HepG2 (cell line): Measurements from ENCODE around the gene GDAP2. TPM values are rescaled to one million over a fixed set of nuclear protein-coding genes. Genes with fewer than 3 reads are reported as not detected.

Experiments used
- ATAC-seq: fragments of 200-7000 bp; cut with Tn5 transposase; 3 replicates; pipeline ENCODE4 v1.9.1; 2020; ENCODE audit warnings: mild to moderate bottlenecking, moderate library complexity
- BruUV-seq: library from RNA; stranded (reverse); fragments of 400-500 nt; replicated peaks from 2 replicates; lab custom pipeline; 2021; lab: Mats Ljungman, UMichigan
- CTCF ChIA-PET: fragments of 300-600 bp; formaldehyde crosslinking; extraction: SDS; loops from one replicate; lab custom pipeline; 2021; ENCODE audit warnings: low total read pairs, inconsistent platforms, low intra/inter-chr PET ratio; lab: Yijun Ruan, JAX
- POLR2A ChIA-PET: fragments of 350-600 bp; sonication (Branson Sonifier 250); formaldehyde crosslinking; loops from one replicate; lab custom pipeline; 2020; ENCODE audit warnings: antibody characterized with exemption, inconsistent platforms; lab: Yijun Ruan, JAX
- DNase-seq: peaks from one replicate; pipeline ENCODE4 v3.0.0-alpha.2; 2015; ENCODE audit warnings: low spot score
- FAIRE-seq: peaks from 3 replicates; lab custom pipeline; 2011; peaks lifted over from hg19 to GRCh38; lab: Jason Lieb, UNC
- H2AFZ ChIP-seq: one replicate; pipeline ENCODE4 v1.6.1; 2011; ENCODE audit warnings: low read length, inconsistent platforms
- H3K27ac ChIP-seq: fragments of 300-600 bp; 3 replicates; pipeline ENCODE4 v1.8.0; 2011; ENCODE audit warnings: mixed run types, mild to moderate bottlenecking, mixed read lengths, low read length, inconsistent platforms; ENCODE audit not compliant: insufficient read depth; ENCODE audit errors: extremely low read length
- H3K27me3 ChIP-seq, 2 experiments: fragments of 200-600 bp in 1 of 2; 2 replicates in 1 of 2; 3 replicates in 1 of 2; pipeline versions ENCODE4 v1.6.0 to v1.8.0; 2011; ENCODE audit warnings: low read length in 2 of 2, mild to moderate bottlenecking in 2 of 2, moderate library complexity in 2 of 2, inconsistent platforms in 1 of 2; ENCODE audit not compliant: insufficient read depth in 2 of 2, control insufficient read depth in 1 of 2
- H3K36me3 ChIP-seq, 2 experiments: fragments of 200-600 bp in 1 of 2; replicated peaks in 1 of 2; 2 replicates in 1 of 2; 3 replicates in 1 of 2; pipeline versions ENCODE4 v1.5.1 to v1.8.0; 2011; ENCODE audit warnings: low read length in 2 of 2, inconsistent platforms in 1 of 2; ENCODE audit not compliant: insufficient read depth in 2 of 2, control insufficient read depth in 1 of 2
- H3K4me1 ChIP-seq: 2 replicates; pipeline ENCODE4 v1.5.1; 2012; ENCODE audit warnings: low read length, inconsistent platforms; ENCODE audit not compliant: insufficient read depth
- H3K4me2 ChIP-seq: 2 replicates; pipeline ENCODE4 v1.6.0; 2011; ENCODE audit warnings: low read depth, low read length, inconsistent platforms
- H3K4me3 ChIP-seq, 3 experiments: fragments of 200-600 bp in 1 of 3; sonication (generic), shearing (Covaris generic) in 1 of 3; replicated peaks in 1 of 3; 2 replicates each; pipeline ENCODE4 v1.5.1; 2011 to 2016; ENCODE audit warnings: low read length in 3 of 3, inconsistent platforms in 2 of 3, low read depth in 2 of 3, mild to moderate bottlenecking in 2 of 3, control low read depth in 1 of 3, mixed read lengths in 1 of 3; ENCODE audit not compliant: insufficient read depth in 1 of 3
- H3K79me2 ChIP-seq: one replicate; pipeline ENCODE4 v1.6.1; 2011; ENCODE audit warnings: low read length, inconsistent platforms; ENCODE audit not compliant: insufficient read depth
- H3K9ac ChIP-seq: 2 replicates; pipeline ENCODE4 v1.6.0; 2011; ENCODE audit warnings: mild to moderate bottlenecking, low read depth, low read length, inconsistent platforms; ENCODE audit not compliant: insufficient read depth
- H3K9me3 ChIP-seq: 2 replicates; pipeline ENCODE4 v1.5.1; 2012; ENCODE audit warnings: mild to moderate bottlenecking, low read length
- H4K20me1 ChIP-seq: 2 replicates; pipeline ENCODE4 v1.6.0; 2011; ENCODE audit warnings: inconsistent platforms, mild to moderate bottlenecking, low read length, moderate library complexity; ENCODE audit not compliant: insufficient read depth
- CREBL2 ChIP-seq: sonication (generic); formaldehyde crosslinking; IDR thresholded peaks from 2 replicates; pipeline ENCODE4 v1.8.1; 2023; ENCODE audit warnings: missing genetic modification reagents, mild to moderate bottlenecking, borderline replicate concordance
- HNF4A ChIP-seq: sonication (generic); formaldehyde crosslinking; IDR thresholded peaks from 2 replicates; pipeline ENCODE4 v1.4.0; 2020; ENCODE audit warnings: missing genetic modification reagents
- HOXA5 ChIP-seq: sonication (generic); formaldehyde crosslinking; IDR thresholded peaks from 2 replicates; pipeline ENCODE4 v1.4.0; 2020; ENCODE audit warnings: missing genetic modification reagents
- POLR2G ChIP-seq: fragments of 200-400 bp; formaldehyde crosslinking; IDR thresholded peaks from 2 replicates; pipeline ENCODE4 v1.6.1; 2018; ENCODE audit warnings: mild to moderate bottlenecking, low read depth, low read length, moderate library complexity
- RAD51 ChIP-seq: fragments of 450-650 bp; IDR thresholded peaks from 2 replicates; pipeline ENCODE4 v1.6.1; 2016; ENCODE audit warnings: borderline replicate concordance
- SNAI1 ChIP-seq: sonication (generic); formaldehyde crosslinking; IDR thresholded peaks from 2 replicates; pipeline ENCODE4 v1.5.0; 2020; ENCODE audit warnings: mild to moderate bottlenecking, missing genetic modification reagents, borderline replicate concordance
- STAT5B ChIP-seq: sonication (generic); formaldehyde crosslinking; IDR thresholded peaks from 2 replicates; pipeline ENCODE4 v1.4.0; 2020; ENCODE audit warnings: missing genetic modification reagents
- TBP ChIP-seq: sonication (generic); formaldehyde crosslinking; IDR thresholded peaks from 2 replicates; pipeline ENCODE4 v1.5.0; 2020; ENCODE audit warnings: missing genetic modification reagents
- ZBTB38 ChIP-seq: sonication (generic); formaldehyde crosslinking; IDR thresholded peaks from 2 replicates; pipeline ENCODE4 v1.5.1; 2020; ENCODE audit warnings: mild to moderate bottlenecking, missing genetic modification reagents
- ZBTB4 ChIP-seq: sonication (generic); formaldehyde crosslinking; IDR thresholded peaks from 2 replicates; pipeline ENCODE4 v1.4.0; 2020; ENCODE audit warnings: missing genetic modification reagents, mild to moderate bottlenecking, borderline replicate concordance
- ZBTB8A ChIP-seq: sonication (generic); formaldehyde crosslinking; IDR thresholded peaks from 2 replicates; pipeline ENCODE4 v1.4.0; 2020; ENCODE audit warnings: mild to moderate bottlenecking, low read depth, missing genetic modification reagents, borderline replicate concordance
- ZFP37 ChIP-seq: sonication (generic); formaldehyde crosslinking; IDR thresholded peaks from 2 replicates; pipeline ENCODE4 v1.4.0; 2020; ENCODE audit warnings: missing genetic modification reagents, borderline replicate concordance
- ZNF18 ChIP-seq: sonication (generic); formaldehyde crosslinking; IDR thresholded peaks from 2 replicates; pipeline ENCODE4 v1.8.0; 2022; ENCODE audit warnings: mild to moderate bottlenecking, missing genetic modification reagents; ENCODE audit not compliant: insufficient replicate concordance
- ZNF251 ChIP-seq: sonication (generic); formaldehyde crosslinking; IDR thresholded peaks from 2 replicates; pipeline ENCODE4 v1.9.0; 2021; ENCODE audit warnings: mild to moderate bottlenecking, missing genetic modification reagents
- ZNF567 ChIP-seq: sonication (generic); formaldehyde crosslinking; IDR thresholded peaks from 2 replicates; pipeline ENCODE4 v1.8.1; 2023; ENCODE audit warnings: mild to moderate bottlenecking, missing genetic modification reagents, borderline replicate concordance
- ZNF891 ChIP-seq: sonication (generic); formaldehyde crosslinking; IDR thresholded peaks from 2 replicates; pipeline ENCODE4 v1.5.0; 2020; ENCODE audit warnings: mild to moderate bottlenecking, missing genetic modification reagents
- WGBS: methylation state at CpG from one replicate; pipeline ENCODE4 v1.1.6; 2017; ENCODE audit warnings: low lambda C conversion rate; 5-methylcytosine and 5-hydroxymethylcytosine counted together
- in situ Hi-C: cut with HindIII; loops from 2 replicates; pipeline ENCODE4 v1.10.0; 2017; ENCODE audit warnings: low pct_unique_long_range_greater_than_20kb; ENCODE audit not compliant: extremely low pct_ligation_motif_present
- intact Hi-C: fragments of 100-400 bp; cut with micrococcal nuclease; formaldehyde crosslinking; loops from one replicate; pipeline ENCODE4 v1.10.0; 2022; ENCODE audit not compliant: unreplicated experiment
- polyA plus RNA-seq, 8 experiments: library from polyadenylated mRNA; depleted of rRNA in 3 of 8; stranded (reverse) in 7 of 8; unstranded in 1 of 8; fragments of >200 nt; fragmentation: Illumina TruSeq in 4 of 8; extraction: Trizol in 4 of 8; gene quantifications; 2 replicates each; pipeline versions ENCODE4 v1.2.1 to v1.2.3, GENCODE V29; 2011 to 2016; ENCODE audit warnings: low read depth in 4 of 8, missing spikeins in 1 of 8, mixed read lengths in 1 of 8; ENCODE audit not compliant: insufficient read depth in 1 of 8
- total RNA-seq, 5 experiments: library from RNA; depleted of rRNA; stranded (reverse); fragments of >200 nt; fragmentation: Illumina TruSeq; extraction: Trizol; gene quantifications; 2 replicates each; pipeline ENCODE4 v1.2.3, GENCODE V29; 2016; ENCODE audit warnings: low read depth in 1 of 5

GDAP2 gene
- total and polyA plus RNA-seq, 2 of the 13 experiments (the other 11 are each of a cell fraction or from before 2014, with no cell fraction given): 11.4 to 23.2 TPM

GRCh38 chr1:117843791-117844190 lies 85.6 kb downstream of the GDAP2 start:
- H3K4me1 ChIP-seq: peaks cover 37% of the 10 kb centered on the region
- BruUV-seq: no TSS peak
- 88% methylated on average over 1 of the region's 1 CpG for WGBS

More at GRCh38 chr1:117843791-117844190, 85.6 kb downstream of the GDAP2 start:
- no peak for TF ChIP-seq ZNF251 (CRISPR knock-in tag)
- TF ChIP-seq ZNF891 (CRISPR knock-in tag): no peak
- TF ChIP-seq POLR2G: no peak
- TF ChIP-seq STAT5B: no peak
- TF ChIP-seq SNAI1: no peak
- TF ChIP-seq ZBTB4: no peak
- TF ChIP-seq ZNF18: no peak
- TF ChIP-seq HNF4A (CRISPR knock-in tag): no peak
- no peak for TF ChIP-seq ZBTB8A (CRISPR knock-in tag)
- no peak for TF ChIP-seq TBP (CRISPR knock-in tag)
- TF ChIP-seq CREBL2 (CRISPR knock-in tag): no peak
- no peak for TF ChIP-seq ZNF567
- no peak for TF ChIP-seq RAD51
- no peak for TF ChIP-seq ZFP37 (CRISPR knock-in tag)
- TF ChIP-seq HOXA5 (CRISPR knock-in tag): no peak
- no peak for TF ChIP-seq ZBTB38 (CRISPR knock-in tag)
- intact Hi-C loops (no loop called here), in situ Hi-C loops (no loop called here)
- H3K79me2 ChIP-seq: no peaks in the 10 kb centered on the region
- no peak for DNase-seq
- ChIA-PET POLR2A (no interaction called here), CTCF (no interaction called here)
- FAIRE-seq: no peak
- H3K9me3 ChIP-seq: peaks cover 14% of the 10 kb centered on the region
- H3K36me3 ChIP-seq: no peaks in the 10 kb centered on the region
- H3K9ac ChIP-seq: no peak overlapping the region
- H2AFZ ChIP-seq: no peak overlapping the region
- H3K27ac ChIP-seq: no peak overlapping the region
- H4K20me1 ChIP-seq: no peaks in the 10 kb centered on the region
- H3K27me3 ChIP-seq: no peaks in the 10 kb centered on the region
- H3K4me2 ChIP-seq: no peak overlapping the region
- no peak for ATAC-seq
- no peak overlapping the region for H3K4me3 ChIP-seq
